ENCODE measurements around the gene PFKFB3. TPM values are rescaled to one million over a fixed set of nuclear protein-coding genes. Genes with fewer than 3 reads are reported as not detected.

PFKFB3 gene
- total RNA-seq, 1 donor from 2014 or later, result 14.1 TPM

DNA sequence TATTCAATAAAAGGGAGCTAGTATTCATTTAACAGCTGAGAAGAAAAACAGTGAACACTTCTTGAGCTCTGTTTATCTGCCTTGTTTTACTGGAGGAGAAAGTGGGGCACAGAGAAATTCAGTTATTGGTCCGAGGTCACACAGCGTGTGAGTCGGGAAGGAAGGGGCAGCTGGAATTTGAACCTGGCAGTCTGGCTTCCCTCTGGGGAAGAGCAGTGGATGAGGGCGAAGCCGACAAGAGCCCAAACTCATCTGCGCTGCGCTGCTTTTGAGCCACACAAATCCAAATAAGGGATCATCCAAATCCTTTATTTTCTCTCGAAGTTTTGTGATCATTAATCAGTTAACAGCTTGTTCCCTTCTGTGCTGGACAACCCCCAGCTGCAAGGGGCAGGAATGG lies 23.7 kb upstream of the PFKFB3 start:
- Histone ChIP-seq H3K27ac (replicated peaks) (peak overlapping the region; percentile 62), H3K9me3 (replicated peaks) (no peaks in the 10 kb centered on the region), H3K36me3 (no peaks in the 10 kb centered on the region), H3K4me1 (peaks cover 68% of the 10 kb centered on the region), H3K4me3 (no peak overlapping the region), H3K27me3 (ENCODE audit: low read depth) (no peaks in the 10 kb centered on the region)
- intact Hi-C loops (cut with micrococcal nuclease), result no loop called here
- no peak for DNase-seq
- TF ChIP-seq, protein P1, sequence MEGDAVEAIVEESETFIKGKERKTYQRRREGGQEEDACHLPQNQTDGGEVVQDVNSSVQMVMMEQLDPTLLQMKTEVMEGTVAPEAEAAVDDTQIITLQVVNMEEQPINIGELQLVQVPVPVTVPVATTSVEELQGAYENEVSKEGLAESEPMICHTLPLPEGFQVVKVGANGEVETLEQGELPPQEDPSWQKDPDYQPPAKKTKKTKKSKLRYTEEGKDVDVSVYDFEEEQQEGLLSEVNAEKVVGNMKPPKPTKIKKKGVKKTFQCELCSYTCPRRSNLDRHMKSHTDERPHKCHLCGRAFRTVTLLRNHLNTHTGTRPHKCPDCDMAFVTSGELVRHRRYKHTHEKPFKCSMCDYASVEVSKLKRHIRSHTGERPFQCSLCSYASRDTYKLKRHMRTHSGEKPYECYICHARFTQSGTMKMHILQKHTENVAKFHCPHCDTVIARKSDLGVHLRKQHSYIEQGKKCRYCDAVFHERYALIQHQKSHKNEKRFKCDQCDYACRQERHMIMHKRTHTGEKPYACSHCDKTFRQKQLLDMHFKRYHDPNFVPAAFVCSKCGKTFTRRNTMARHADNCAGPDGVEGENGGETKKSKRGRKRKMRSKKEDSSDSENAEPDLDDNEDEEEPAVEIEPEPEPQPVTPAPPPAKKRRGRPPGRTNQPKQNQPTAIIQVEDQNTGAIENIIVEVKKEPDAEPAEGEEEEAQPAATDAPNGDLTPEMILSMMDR (IDR thresholded peaks at IDR 0.05; ENCODE audit: borderline replicate concordance), result no peak

DNA sequence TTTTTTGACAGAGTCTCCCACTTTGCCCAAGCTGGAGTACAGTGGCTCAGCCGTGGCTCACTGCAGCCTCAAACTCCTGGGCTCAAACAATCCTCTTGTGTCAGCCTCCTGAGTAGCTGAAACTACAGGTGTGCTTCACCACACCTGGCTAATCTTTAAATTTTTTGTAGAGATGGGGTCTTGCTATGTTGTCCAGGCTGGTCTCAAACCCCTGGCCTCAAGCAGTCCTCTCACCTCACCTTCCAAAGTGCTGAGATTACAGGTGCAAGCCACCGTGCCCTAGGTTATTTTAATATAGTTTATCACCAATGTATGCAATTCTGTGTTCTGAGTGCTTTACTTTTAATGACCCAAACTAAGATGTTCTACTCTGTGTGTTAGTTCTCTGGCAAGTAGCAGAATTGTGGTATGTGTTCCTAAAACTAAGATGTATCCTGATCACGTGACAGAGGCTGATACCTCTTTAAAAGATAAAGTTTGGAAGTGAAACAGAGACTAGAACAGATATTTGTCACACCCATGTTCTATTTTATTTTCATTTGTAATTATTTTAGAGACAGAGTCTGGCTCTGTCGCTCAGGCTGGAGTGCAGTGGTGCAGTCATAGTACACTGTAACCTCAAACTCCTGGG lies 22.1 kb upstream of the PFKFB3 start:
- DNase-seq, result no peak
- intact Hi-C loops (cut with micrococcal nuclease), result no loop called here
- Histone ChIP-seq H3K27ac (replicated peaks) (no peak overlapping the region), H3K9me3 (replicated peaks) (no peaks in the 10 kb centered on the region), H3K4me1 (peaks cover 53% of the 10 kb centered on the region), H3K4me3 (no peak overlapping the region), H3K36me3 (no peaks in the 10 kb centered on the region), H3K27me3 (ENCODE audit: low read depth) (no peaks in the 10 kb centered on the region)
- TF ChIP-seq, protein P1 (IDR thresholded peaks at IDR 0.05; ENCODE audit: borderline replicate concordance), result no peak

DNA sequence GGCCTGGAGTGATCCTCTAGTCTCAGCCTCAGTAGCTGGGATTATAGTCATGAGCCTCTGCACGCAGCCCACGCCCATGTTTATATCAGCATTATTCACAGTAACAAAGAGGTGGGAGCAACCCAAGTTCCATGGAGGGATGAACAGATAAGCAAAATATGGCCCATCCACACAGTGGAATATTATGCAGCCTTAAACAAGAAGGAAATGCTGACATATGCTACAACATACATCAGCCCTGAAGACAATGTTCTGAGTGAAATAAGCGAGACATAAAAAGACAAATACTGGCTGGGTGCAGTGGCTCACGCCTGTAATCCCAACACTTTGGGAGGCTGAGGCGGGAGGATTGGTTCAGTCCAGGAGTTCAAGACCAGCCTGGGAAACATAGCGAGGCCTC lies 21.5 kb upstream of the PFKFB3 start:
- no peak for DNase-seq
- H3K4me3 ChIP-seq, result no peak overlapping the region
- no peaks in the 10 kb centered on the region for H3K9me3 ChIP-seq (replicated peaks)
- no peaks in the 10 kb centered on the region for H3K27me3 ChIP-seq (ENCODE audit: low read depth)
- H3K4me1 ChIP-seq, result peaks cover 46% of the 10 kb centered on the region
- no peak overlapping the region for H3K27ac ChIP-seq (replicated peaks)
- no peaks in the 10 kb centered on the region for H3K36me3 ChIP-seq
- intact Hi-C loops (cut with micrococcal nuclease), result no loop called here
- TF ChIP-seq, protein P1 (IDR thresholded peaks at IDR 0.05; ENCODE audit: borderline replicate concordance), result no peak

DNA sequence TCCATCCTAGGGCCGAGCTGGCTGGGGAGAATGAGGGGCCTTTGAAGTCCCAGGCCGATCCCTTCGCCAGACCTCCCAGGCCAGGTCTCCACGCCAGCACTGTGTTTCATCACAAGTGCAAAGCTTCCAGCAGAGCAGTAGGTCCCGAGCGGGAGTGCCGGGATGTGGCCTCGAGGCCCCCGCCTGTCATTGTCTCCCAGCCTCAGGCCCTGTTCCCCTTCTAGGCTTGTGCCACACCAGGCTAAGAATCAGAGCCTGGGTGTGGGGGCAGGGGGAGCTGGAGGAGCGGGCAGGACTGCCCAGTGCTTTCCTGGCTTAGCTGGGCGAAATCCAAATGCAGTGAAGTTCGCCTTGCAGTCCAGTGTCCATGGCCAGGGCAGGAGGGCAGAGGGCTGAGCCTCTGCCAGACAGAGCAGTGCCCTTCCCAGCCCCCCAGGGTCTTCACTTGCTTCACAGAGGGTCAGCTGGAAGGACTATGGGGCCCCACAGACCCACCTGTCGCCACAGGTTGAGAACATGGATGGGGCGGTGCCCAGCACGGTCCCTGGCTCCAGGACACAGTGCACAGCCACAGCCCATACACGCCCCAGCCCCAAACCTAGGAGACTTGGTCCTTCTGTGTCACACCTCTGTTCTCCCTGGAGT lies 20.2 kb upstream of the PFKFB3 start:
- Histone ChIP-seq H3K4me3 (no peak overlapping the region), H3K4me1 (peaks cover 37% of the 10 kb centered on the region), H3K27ac (replicated peaks) (peak overlapping the region; percentile 53), H3K9me3 (replicated peaks) (no peaks in the 10 kb centered on the region), H3K36me3 (no peaks in the 10 kb centered on the region), H3K27me3 (ENCODE audit: low read depth) (no peaks in the 10 kb centered on the region)
- intact Hi-C loops (cut with micrococcal nuclease), result no loop called here
- no peak for DNase-seq
- TF ChIP-seq, protein P1 (IDR thresholded peaks at IDR 0.05; ENCODE audit: borderline replicate concordance), result no peak

DNA sequence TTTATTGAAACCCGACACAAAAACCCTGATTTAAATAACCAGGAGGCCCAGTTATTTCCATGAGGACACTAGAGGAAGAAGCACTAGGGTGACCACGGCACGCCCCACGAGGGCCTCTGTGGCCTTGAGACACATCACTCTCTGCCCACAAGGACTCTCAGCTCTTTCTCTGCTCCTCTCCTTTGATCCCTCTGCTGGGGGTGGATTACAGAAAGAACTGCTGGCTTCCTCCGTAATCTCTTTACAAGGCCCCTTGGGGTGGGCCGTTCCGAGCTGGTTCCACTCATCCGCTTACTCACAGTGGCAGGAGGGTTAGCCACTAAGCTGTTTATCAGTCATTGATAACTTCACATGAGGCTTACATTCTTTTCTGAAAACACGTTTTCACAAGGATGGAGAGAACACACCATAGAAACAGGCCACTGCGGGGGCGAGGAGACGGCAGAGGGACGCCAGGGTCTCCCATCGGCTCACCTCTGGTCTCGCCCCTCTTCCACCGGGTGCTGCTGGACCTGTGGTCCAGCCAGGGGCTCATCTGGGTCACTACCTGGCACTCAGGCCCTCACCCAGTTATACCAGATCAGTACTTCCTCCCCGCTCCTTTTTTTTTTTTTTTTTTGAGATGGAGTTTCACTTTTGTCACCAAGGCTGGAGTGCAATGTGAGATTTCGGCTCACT lies 17.6 kb upstream of the PFKFB3 start:
- TF ChIP-seq, protein P1 (IDR thresholded peaks at IDR 0.05; ENCODE audit: borderline replicate concordance), result no peak
- Histone ChIP-seq H3K27ac (replicated peaks) (no peak overlapping the region), H3K4me1 (peaks cover 32% of the 10 kb centered on the region), H3K4me3 (no peak overlapping the region), H3K36me3 (no peaks in the 10 kb centered on the region), H3K27me3 (ENCODE audit: low read depth) (no peaks in the 10 kb centered on the region), H3K9me3 (replicated peaks) (no peaks in the 10 kb centered on the region)
- no peak for DNase-seq
- intact Hi-C loops (cut with micrococcal nuclease), result no loop called here

Measured in left ventricle myocardium inferior (tissue), 1 donor.